ENCODE data around the gene TNFAIP3. TPM values are rescaled to one million over a fixed set of nuclear protein-coding genes. Genes with fewer than 3 reads are reported as not detected.
"Not testable (repeated sequence)": the region's sequence is repeated elsewhere in the genome, so short reads cannot be mapped to it uniquely, and the experiment has no call there.

The TNFAIP3 gene
- total and polyA plus RNA-seq, 2 of the 4 experiments (the other 2 are of a cell fraction), result 5.0 to 14.2 TPM

DNA sequence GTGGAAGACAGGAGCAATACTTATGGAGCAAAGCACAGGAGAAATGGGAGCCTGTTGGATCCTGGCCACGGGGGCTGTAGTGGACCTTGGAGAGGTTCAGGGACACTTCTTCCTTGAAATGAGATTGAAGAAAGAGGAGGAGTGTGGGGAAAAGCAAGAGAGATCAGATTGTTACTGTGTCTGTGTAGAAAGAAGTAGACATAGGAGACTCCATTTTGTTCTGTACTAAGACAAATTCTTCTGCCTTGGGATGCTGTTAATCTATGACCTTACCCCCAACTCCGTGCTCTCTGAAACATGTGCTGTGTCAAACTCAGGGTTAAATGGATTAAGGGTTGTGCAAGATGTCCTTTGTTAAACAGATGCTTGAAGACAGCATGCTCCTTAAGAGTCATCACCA is 22.7 kb upstream of the TNFAIP3 start:
- POLR2A ChIA-PET (ENCODE audit: unreplicated experiment); H3K4me2 ChIP-seq (ENCODE audit: low read depth, low read length); H4K5ac ChIP-seq (ENCODE audit: low read depth, low read length); H3K4me3 ChIP-seq (ENCODE audit: insufficient read depth, low read depth, low read length); H2BK20ac ChIP-seq (ENCODE audit: low read depth, low read length); DNase-seq; BruUV-seq (replicated peaks); H3K27ac ChIP-seq (ENCODE audit: insufficient read depth, low read length); H2AK5ac ChIP-seq (ENCODE audit: low read depth, low read length); intact Hi-C loops (cut with micrococcal nuclease); H3K79me1 ChIP-seq (ENCODE audit: low read depth in 1 of 2, low read length in 2 of 2); H2BK5ac ChIP-seq (ENCODE audit: low read depth, low read length, poor library complexity, severe bottlenecking); H2AK9ac ChIP-seq (replicated peaks; ENCODE audit: low read depth, low read length, poor library complexity); H4K20me1 ChIP-seq (ENCODE audit: insufficient read depth, low read length); CTCF ChIA-PET; H3K9me1 ChIP-seq (ENCODE audit: insufficient read depth, low read length); H3K9me3 ChIP-seq (ENCODE audit: control insufficient read depth, insufficient read depth, low read length); H3K36me3 ChIP-seq (ENCODE audit: control insufficient read depth, insufficient read depth, low read length); H3K4ac ChIP-seq (ENCODE audit: low read depth, low read length); H2AFZ ChIP-seq (replicated peaks; ENCODE audit: low read length, poor library complexity); H2BK15ac ChIP-seq (ENCODE audit: low read depth, low read length); H3K23ac ChIP-seq (ENCODE audit: low read depth, low read length); H3K9ac ChIP-seq (ENCODE audit: low read depth, low read length); dilution Hi-C loops (cut with HindIII; ENCODE audit: low sequenced_read_pairs, unreplicated experiment); H3K14ac ChIP-seq (replicated peaks; ENCODE audit: low read depth, low read length); H4K91ac ChIP-seq (ENCODE audit: insufficient read depth, low read depth, low read length); ATAC-seq (ENCODE audit: low read depth); H2BK120ac ChIP-seq (ENCODE audit: low read depth, low read length); H3K27me3 ChIP-seq (ENCODE audit: control insufficient read depth, insufficient read depth, low read length); H3K56ac ChIP-seq (ENCODE audit: extremely low read depth, insufficient read depth, low read length); H4K8ac ChIP-seq (ENCODE audit: low read depth in 2 of 2, low read length in 2 of 2): not testable (repeated sequence)
- no CpG with 5 or more reads among the region's 2 CpGs for WGBS, 2 experiments (ENCODE audit: extremely low coverage in 2 of 2, insufficient read length in 1 of 2)
- Histone ChIP-seq H3K4me1 (ENCODE audit: control insufficient read depth, insufficient read depth, low read length) (peaks cover 12% of the 10 kb centered on the region), H3K18ac (ENCODE audit: low read depth, low read length) (peak overlapping the region; percentile 47; the same call in 1 of the 2 replicates)
- in situ Hi-C loops (cut with MboI; ENCODE audit: low sequenced_read_pairs), result loop anchor here (25.0 kb wide), 1 partner anchor 568 kb away; the partner anchor contains the start of gene HEBP2

- H2BK120ac ChIP-seq (ENCODE audit: low read depth, low read length); H3K4me3 ChIP-seq (ENCODE audit: insufficient read depth, low read depth, low read length); H3K18ac ChIP-seq (ENCODE audit: low read depth, low read length); H3K9me1 ChIP-seq (ENCODE audit: insufficient read depth, low read length); H4K8ac ChIP-seq (ENCODE audit: low read depth in 2 of 2, low read length in 2 of 2); H2BK20ac ChIP-seq (ENCODE audit: low read depth, low read length); H3K36me3 ChIP-seq (ENCODE audit: control insufficient read depth, insufficient read depth, low read length); H3K9me3 ChIP-seq (ENCODE audit: control insufficient read depth, insufficient read depth, low read length); H2BK15ac ChIP-seq (ENCODE audit: low read depth, low read length); H3K9ac ChIP-seq (ENCODE audit: low read depth, low read length); H2BK5ac ChIP-seq (ENCODE audit: low read depth, low read length, poor library complexity, severe bottlenecking); H4K91ac ChIP-seq (ENCODE audit: insufficient read depth, low read depth, low read length); H3K14ac ChIP-seq (replicated peaks; ENCODE audit: low read depth, low read length); POLR2A ChIA-PET (ENCODE audit: unreplicated experiment); H2AK5ac ChIP-seq (ENCODE audit: low read depth, low read length); H4K5ac ChIP-seq (ENCODE audit: low read depth, low read length); H2AK9ac ChIP-seq (replicated peaks; ENCODE audit: low read depth, low read length, poor library complexity); H3K4ac ChIP-seq (ENCODE audit: low read depth, low read length); H3K23ac ChIP-seq (ENCODE audit: low read depth, low read length); DNase-seq; ATAC-seq (ENCODE audit: low read depth); CTCF ChIA-PET; H4K20me1 ChIP-seq (ENCODE audit: insufficient read depth, low read length); H3K27me3 ChIP-seq (ENCODE audit: control insufficient read depth, insufficient read depth, low read length); intact Hi-C loops (cut with micrococcal nuclease); H3K4me2 ChIP-seq (ENCODE audit: low read depth, low read length); dilution Hi-C loops (cut with HindIII; ENCODE audit: low sequenced_read_pairs, unreplicated experiment); H3K56ac ChIP-seq (ENCODE audit: extremely low read depth, insufficient read depth, low read length); H3K79me1 ChIP-seq (ENCODE audit: low read depth in 1 of 2, low read length in 2 of 2); BruUV-seq (replicated peaks); H3K27ac ChIP-seq (ENCODE audit: insufficient read depth, low read length); H2AFZ ChIP-seq (replicated peaks; ENCODE audit: low read length, poor library complexity): not testable (repeated sequence)
- 72% methylated on average over 5 of the region's 7 CpGs; no CpG with 5 or more reads in 1 of the 2 experiments for WGBS, 2 experiments (ENCODE audit: extremely low coverage in 2 of 2, insufficient read length in 1 of 2)
- in situ Hi-C loops (cut with MboI; ENCODE audit: low sequenced_read_pairs), result loop anchor here (25.0 kb wide), 1 partner anchor 568 kb away; the partner anchor contains the start of gene HEBP2
- peaks cover 13% of the 10 kb centered on the region for H3K4me1 ChIP-seq (ENCODE audit: control insufficient read depth, insufficient read depth, low read length)
Measured at GRCh38 chr6:137844773-137845172, 22.3 kb upstream of the TNFAIP3 start.
